ENCODE measurements around the gene FAIM2. TPM values are rescaled to one million over a fixed set of nuclear protein-coding genes. Genes with fewer than 3 reads are reported as not detected.

The FAIM2 gene
- total RNA-seq, 1 experiment from 2014 or later = 0.49 TPM

GRCh38 chr12:49871263-49871561, 32.5 kb downstream of the FAIM2 start:
- ATAC-seq (no peak), DNase-seq (ENCODE audit: low read depth, low spot score) (no peak)
- intact Hi-C loops (cut with micrococcal nuclease; ENCODE audit: unreplicated experiment) = no loop called here
- H3K4me1 ChIP-seq (ENCODE audit: control insufficient read depth, insufficient read depth, low read length) = peaks cover 41% of the 10 kb centered on the region
- peak overlapping the region; percentile 58 for H3K27ac ChIP-seq (ENCODE audit: low read length)
- POLR2A ChIA-PET = interaction anchor here (0.5 kb wide), 1 partner anchor 97 kb away, joined by 3 read pairs; no protein-coding TSS in a partner anchor
- no peaks in the 10 kb centered on the region for H3K27me3 ChIP-seq (ENCODE audit: control insufficient read depth, insufficient read depth, low read length)
- H3K4me3 ChIP-seq (ENCODE audit: low read depth in 2 of 2, low read length in 2 of 2) = no peak overlapping the region
- in situ Hi-C loops (cut with HindIII; ENCODE audit: low pct_unique_long_range_greater_than_20kb, low sequenced_read_pairs) = no loop called here
- no peaks in the 10 kb centered on the region for H3K9me3 ChIP-seq (ENCODE audit: control insufficient read depth, insufficient read depth, low read depth, low read length)
- CTCF ChIA-PET = interaction anchor here (0.5 to 0.9 kb wide), 2 partner anchors 98 to 130 kb away, joined by 6 to 7 read pairs; no protein-coding TSS in a partner anchor
- TF ChIP-seq TCF7L2 (IDR thresholded peaks at IDR 0.05; ENCODE audit: low read depth, low read length) (no peak), SIN3A (IDR thresholded peaks at IDR 0.05; ENCODE audit: borderline replicate concordance, insufficient read depth, low read depth, low read length) (no peak), POLR2AphosphoS5 (IDR thresholded peaks at IDR 0.05; ENCODE audit: low read depth, low read length) (no peak), REST (IDR thresholded peaks at IDR 0.05; ENCODE audit: insufficient read depth in 1 of 2, low read depth in 2 of 2, low read length in 1 of 2) (no peak)
- TF ChIP-seq, protein P1, sequence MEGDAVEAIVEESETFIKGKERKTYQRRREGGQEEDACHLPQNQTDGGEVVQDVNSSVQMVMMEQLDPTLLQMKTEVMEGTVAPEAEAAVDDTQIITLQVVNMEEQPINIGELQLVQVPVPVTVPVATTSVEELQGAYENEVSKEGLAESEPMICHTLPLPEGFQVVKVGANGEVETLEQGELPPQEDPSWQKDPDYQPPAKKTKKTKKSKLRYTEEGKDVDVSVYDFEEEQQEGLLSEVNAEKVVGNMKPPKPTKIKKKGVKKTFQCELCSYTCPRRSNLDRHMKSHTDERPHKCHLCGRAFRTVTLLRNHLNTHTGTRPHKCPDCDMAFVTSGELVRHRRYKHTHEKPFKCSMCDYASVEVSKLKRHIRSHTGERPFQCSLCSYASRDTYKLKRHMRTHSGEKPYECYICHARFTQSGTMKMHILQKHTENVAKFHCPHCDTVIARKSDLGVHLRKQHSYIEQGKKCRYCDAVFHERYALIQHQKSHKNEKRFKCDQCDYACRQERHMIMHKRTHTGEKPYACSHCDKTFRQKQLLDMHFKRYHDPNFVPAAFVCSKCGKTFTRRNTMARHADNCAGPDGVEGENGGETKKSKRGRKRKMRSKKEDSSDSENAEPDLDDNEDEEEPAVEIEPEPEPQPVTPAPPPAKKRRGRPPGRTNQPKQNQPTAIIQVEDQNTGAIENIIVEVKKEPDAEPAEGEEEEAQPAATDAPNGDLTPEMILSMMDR (IDR thresholded peaks at IDR 0.05) = no peak
- no peaks in the 10 kb centered on the region for H3K36me3 ChIP-seq (ENCODE audit: control insufficient read depth, insufficient read depth, low read length)
- BruUV-seq (replicated peaks) = no TSS peak

- Histone ChIP-seq H3K27ac (ENCODE audit: low read length) (peak overlapping the region; percentile 83), H3K9me3 (ENCODE audit: control insufficient read depth, insufficient read depth, low read depth, low read length) (no peaks in the 10 kb centered on the region), H3K4me3 (ENCODE audit: low read depth in 2 of 2, low read length in 2 of 2) (no peak overlapping the region), H3K4me1 (ENCODE audit: control insufficient read depth, insufficient read depth, low read length) (peaks cover 41% of the 10 kb centered on the region), H3K27me3 (ENCODE audit: control insufficient read depth, insufficient read depth, low read length) (no peaks in the 10 kb centered on the region), H3K36me3 (ENCODE audit: control insufficient read depth, insufficient read depth, low read length) (no peaks in the 10 kb centered on the region)
- ATAC-seq (no peak), DNase-seq (ENCODE audit: low read depth, low spot score) (no peak)
- ChIA-PET CTCF (interaction anchor here (0.5 to 0.9 kb wide), 2 partner anchors 97 to 130 kb away, joined by 6 to 7 read pairs; no protein-coding TSS in a partner anchor), POLR2A (interaction anchor here (0.5 kb wide), 1 partner anchor 98 kb away, joined by 3 read pairs; no protein-coding TSS in a partner anchor)
- intact Hi-C loops (cut with micrococcal nuclease; ENCODE audit: unreplicated experiment) (no loop called here), in situ Hi-C loops (cut with HindIII; ENCODE audit: low pct_unique_long_range_greater_than_20kb, low sequenced_read_pairs) (no loop called here)
- TF ChIP-seq SIN3A (IDR thresholded peaks at IDR 0.05; ENCODE audit: borderline replicate concordance, insufficient read depth, low read depth, low read length) (no peak), TCF7L2 (IDR thresholded peaks at IDR 0.05; ENCODE audit: low read depth, low read length) (no peak), REST (IDR thresholded peaks at IDR 0.05; ENCODE audit: insufficient read depth in 1 of 2, low read depth in 2 of 2, low read length in 1 of 2) (no peak), POLR2AphosphoS5 (IDR thresholded peaks at IDR 0.05; ENCODE audit: low read depth, low read length) (no peak)
- TF ChIP-seq, protein P1 (IDR thresholded peaks at IDR 0.05) = no peak
- BruUV-seq (replicated peaks) = no TSS peak
Observed at GRCh38 chr12:49870501-49871262, 33.0 kb downstream of the FAIM2 start.

All from Panc1 (cell line).